SH-SY5Y (cell line): Measurements from ENCODE around the gene ATF6.

Experiments used
- GATA2 ChIP-seq: IDR thresholded peaks from 2 replicates; pipeline ENCODE4 v1.6.1; 2011; ENCODE audit warnings: mild to moderate bottlenecking, low read depth, low read length
- GATA3 ChIP-seq: IDR thresholded peaks from 2 replicates; pipeline ENCODE4 v1.6.1; 2011; ENCODE audit warnings: low read depth, mild to moderate bottlenecking, low read length, moderate library complexity

GRCh38 chr1:161820914-161821313 lies 54.8 kb downstream of the ATF6 start:
- no peak for TF ChIP-seq GATA2
- TF ChIP-seq GATA3: no peak
